ENCODE results near the gene CPA4.

Gene CPA4

GRCh38 chr7:130367836-130368746 lies 75.1 kb downstream of the CPA4 start:
- Mint-ChIP-seq H3K4me1 (peaks cover 84% of the 10 kb centered on the region), H3K4me3 (no peak overlapping the region)

GRCh38 chr7:130369110-130369711 lies 76.2 kb downstream of the CPA4 start:
- TF ChIP-seq CTCF (IDR thresholded peaks at IDR 0.05; ENCODE audit: unreplicated experiment in 3 of 3) = no peak
- Mint-ChIP-seq H3K4me1 (peaks cover 88% of the 10 kb centered on the region), H3K36me3 (ENCODE audit: low read depth) (peaks cover 3% of the 10 kb centered on the region), H3K27ac (peak overlapping the region; percentile 98 to 100 (median 99)), H3K4me3 (peak overlapping the region in 2 of 3 experiments; percentile 20 to 25), H3K27me3 (ENCODE audit: low read depth) (no peaks in the 10 kb centered on the region), H3K9me3 (peaks cover 4% of the 10 kb centered on the region)

More at GRCh38 chr7:130367836-130368746, 75.1 kb downstream of the CPA4 start:
- Mint-ChIP-seq H3K27me3 (ENCODE audit: low read depth) (no peaks in the 10 kb centered on the region), H3K9me3 (peaks cover 4% of the 10 kb centered on the region), H3K36me3 (ENCODE audit: low read depth) (peaks cover 3% of the 10 kb centered on the region), H3K27ac (peak overlapping the region; percentile 98 to 100 (median 99))
- TF ChIP-seq CTCF (IDR thresholded peaks at IDR 0.05; ENCODE audit: unreplicated experiment in 3 of 3) = no peak

DNA sequence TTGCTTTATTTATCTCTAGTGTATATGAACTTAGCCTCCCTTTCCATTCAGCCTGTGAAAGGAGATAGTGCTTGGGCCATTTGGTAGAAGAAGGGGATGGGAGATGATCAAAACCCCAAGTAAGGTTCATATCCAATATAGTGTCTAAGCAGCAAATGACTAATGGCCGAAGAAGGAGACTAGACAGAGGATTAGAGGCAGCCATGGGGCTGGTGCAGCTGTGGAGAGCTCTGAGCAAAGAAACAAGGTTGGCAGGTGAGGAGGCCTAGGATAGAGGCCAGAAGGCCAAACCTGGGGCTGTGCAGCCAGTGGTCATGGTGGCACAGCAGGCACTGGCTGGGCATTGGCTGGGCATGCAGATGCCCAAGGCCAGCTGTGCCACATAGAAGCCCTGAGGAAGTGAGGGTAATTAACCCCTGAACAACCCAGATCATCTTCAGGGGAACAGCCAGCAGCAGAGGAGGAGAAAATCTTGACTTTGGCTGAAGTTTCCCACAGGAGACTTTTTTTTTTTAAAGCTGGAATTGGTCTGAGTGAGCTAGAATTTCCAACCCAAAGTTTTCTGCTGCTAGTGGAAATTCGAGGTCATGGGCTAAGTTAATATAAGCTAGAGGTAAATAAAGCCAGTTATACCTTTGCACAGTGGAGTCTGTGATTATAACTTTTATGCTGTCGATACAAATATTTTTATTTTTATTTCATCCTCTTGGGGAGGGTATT lies 77.0 kb downstream of the CPA4 start:
- Mint-ChIP-seq H3K4me3 (peak overlapping the region in 2 of 3 experiments; percentile 2 to 20), H3K27me3 (ENCODE audit: low read depth) (no peaks in the 10 kb centered on the region), H3K4me1 (peaks cover 92% of the 10 kb centered on the region), H3K9me3 (peaks cover 4% of the 10 kb centered on the region), H3K27ac (peak overlapping the region; percentile 98 to 100 (median 99)), H3K36me3 (ENCODE audit: low read depth) (peaks cover 3% of the 10 kb centered on the region)
- TF ChIP-seq CTCF (IDR thresholded peaks at IDR 0.05; ENCODE audit: unreplicated experiment in 3 of 3) = no peak

DNA sequence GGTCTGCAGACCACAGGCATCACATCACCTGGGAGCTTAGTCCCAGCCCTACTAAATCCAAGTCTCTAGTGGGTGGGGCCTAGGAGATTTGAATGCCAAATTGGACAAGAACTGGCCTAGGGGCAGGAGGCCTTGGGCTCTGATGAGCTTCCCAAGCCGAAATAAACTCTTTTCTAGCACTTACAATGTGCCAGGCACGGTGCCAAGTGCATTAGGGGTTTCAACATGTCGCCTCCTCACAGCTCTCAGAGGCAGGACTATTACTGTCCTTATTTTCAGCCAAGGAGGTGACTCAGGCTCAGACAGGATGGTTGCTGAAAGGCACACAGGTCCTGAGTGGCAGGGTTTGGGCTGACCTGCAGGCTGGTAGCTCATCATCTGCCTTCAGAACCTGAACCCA lies 78.1 kb downstream of the CPA4 start:
- Mint-ChIP-seq H3K4me3 (no peak overlapping the region), H3K27ac (peak overlapping the region; percentile 98 to 100 (median 99)), H3K9me3 (peaks cover 8% of the 10 kb centered on the region), H3K27me3 (ENCODE audit: low read depth) (no peaks in the 10 kb centered on the region), H3K4me1 (peaks cover 84% of the 10 kb centered on the region), H3K36me3 (ENCODE audit: low read depth) (peaks cover 3% of the 10 kb centered on the region)
- TF ChIP-seq CTCF (IDR thresholded peaks at IDR 0.05; ENCODE audit: unreplicated experiment in 3 of 3) = no peak

GRCh38 chr7:130372402-130373165 lies 79.6 kb downstream of the CPA4 start:
- Mint-ChIP-seq H3K4me1 (peaks cover 76% of the 10 kb centered on the region), H3K9me3 (peaks cover 19% of the 10 kb centered on the region), H3K27ac (peak overlapping the region; percentile 99 to 100 (median 100)), H3K4me3 (peak overlapping the region in 2 of 3 experiments; percentile 18 to 26), H3K36me3 (ENCODE audit: low read depth) (peaks cover 13% of the 10 kb centered on the region), H3K27me3 (ENCODE audit: low read depth) (no peaks in the 10 kb centered on the region)
- TF ChIP-seq CTCF (IDR thresholded peaks at IDR 0.05; ENCODE audit: unreplicated experiment in 3 of 3) = no peak

Data from nephron (organoid).